GM13977 (cell line): ENCODE results near the gene RPS6KC1.

Experiments used
- DNase-seq: peaks from one replicate; pipeline ENCODE4 v3.0.0; 2012; ENCODE audit warnings: low spot score
- in situ Hi-C: fragments of 300-500 bp; cut with MboI; formaldehyde crosslinking; loops from one replicate; pipeline ENCODE4 v1.12.0; 2022; ENCODE audit warnings: low sequenced_read_pairs, low pct_unique_long_range_greater_than_20kb, mixed read lengths, inconsistent platforms; ENCODE audit not compliant: unreplicated experiment
- TF ChIP-seq, protein P1 (sequence below): IDR thresholded peaks from 2 replicates; pipeline ENCODE4 v1.5.1; 2012; ENCODE audit warnings: mild to moderate bottlenecking, control low read depth; ENCODE audit not compliant: insufficient read depth; ENCODE audit errors: extremely low read depth, missing control alignments

Gene RPS6KC1

DNA sequence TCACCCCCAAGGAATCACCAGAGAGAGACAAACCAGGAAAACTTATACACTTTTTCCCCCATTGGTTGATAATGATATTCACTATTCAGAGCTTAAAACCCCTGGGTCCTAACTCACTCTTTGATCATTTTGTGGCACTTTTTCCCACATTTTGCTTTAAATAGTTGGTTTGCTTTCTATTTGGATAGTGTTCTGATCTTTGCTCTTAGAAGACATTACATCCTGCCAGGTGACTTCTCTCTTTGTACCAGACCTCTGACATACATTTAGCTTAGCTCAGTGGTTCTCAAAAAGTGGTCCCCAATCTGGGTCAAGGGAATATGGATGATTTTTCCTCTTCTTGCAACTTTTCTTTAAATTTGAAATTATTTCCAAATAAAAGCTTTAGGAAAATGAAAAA, 228.4 kb downstream of the RPS6KC1 start:
- DNase-seq, result no peak
- TF ChIP-seq, protein P1, sequence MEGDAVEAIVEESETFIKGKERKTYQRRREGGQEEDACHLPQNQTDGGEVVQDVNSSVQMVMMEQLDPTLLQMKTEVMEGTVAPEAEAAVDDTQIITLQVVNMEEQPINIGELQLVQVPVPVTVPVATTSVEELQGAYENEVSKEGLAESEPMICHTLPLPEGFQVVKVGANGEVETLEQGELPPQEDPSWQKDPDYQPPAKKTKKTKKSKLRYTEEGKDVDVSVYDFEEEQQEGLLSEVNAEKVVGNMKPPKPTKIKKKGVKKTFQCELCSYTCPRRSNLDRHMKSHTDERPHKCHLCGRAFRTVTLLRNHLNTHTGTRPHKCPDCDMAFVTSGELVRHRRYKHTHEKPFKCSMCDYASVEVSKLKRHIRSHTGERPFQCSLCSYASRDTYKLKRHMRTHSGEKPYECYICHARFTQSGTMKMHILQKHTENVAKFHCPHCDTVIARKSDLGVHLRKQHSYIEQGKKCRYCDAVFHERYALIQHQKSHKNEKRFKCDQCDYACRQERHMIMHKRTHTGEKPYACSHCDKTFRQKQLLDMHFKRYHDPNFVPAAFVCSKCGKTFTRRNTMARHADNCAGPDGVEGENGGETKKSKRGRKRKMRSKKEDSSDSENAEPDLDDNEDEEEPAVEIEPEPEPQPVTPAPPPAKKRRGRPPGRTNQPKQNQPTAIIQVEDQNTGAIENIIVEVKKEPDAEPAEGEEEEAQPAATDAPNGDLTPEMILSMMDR, result no peak
- in situ Hi-C loops, result no loop called here

GRCh38 chr1:213281640-213282301, 230.7 kb downstream of the RPS6KC1 start:
- no peak for DNase-seq
- TF ChIP-seq, protein P1, result no peak
- in situ Hi-C loops, result no loop called here

DNA sequence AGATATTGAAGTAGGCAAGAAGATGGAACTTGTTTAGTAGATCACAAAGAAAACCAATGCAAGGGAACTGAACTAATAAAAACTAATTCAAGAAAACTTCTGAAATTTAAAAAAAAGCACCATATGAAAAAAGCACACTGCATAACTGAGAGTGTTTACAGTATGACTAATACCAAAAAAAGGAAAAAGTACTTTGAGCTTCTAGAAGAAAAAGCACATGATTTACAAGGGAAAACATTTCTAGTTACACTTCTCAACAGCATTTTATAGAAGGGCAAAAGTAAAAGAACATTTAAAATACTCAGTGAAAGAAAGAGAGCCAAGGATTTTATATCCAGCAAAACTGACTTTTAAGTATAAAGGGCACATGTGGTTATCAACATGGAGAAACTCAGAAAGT, 233.6 kb downstream of the RPS6KC1 start:
- in situ Hi-C loops, result no loop called here
- DNase-seq, result no peak
- TF ChIP-seq, protein P1, result no peak

GRCh38 chr1:213286235-213286634, 235.2 kb downstream of the RPS6KC1 start:
- TF ChIP-seq, protein P1, result no peak
- in situ Hi-C loops, result no loop called here
- no peak for DNase-seq

DNA sequence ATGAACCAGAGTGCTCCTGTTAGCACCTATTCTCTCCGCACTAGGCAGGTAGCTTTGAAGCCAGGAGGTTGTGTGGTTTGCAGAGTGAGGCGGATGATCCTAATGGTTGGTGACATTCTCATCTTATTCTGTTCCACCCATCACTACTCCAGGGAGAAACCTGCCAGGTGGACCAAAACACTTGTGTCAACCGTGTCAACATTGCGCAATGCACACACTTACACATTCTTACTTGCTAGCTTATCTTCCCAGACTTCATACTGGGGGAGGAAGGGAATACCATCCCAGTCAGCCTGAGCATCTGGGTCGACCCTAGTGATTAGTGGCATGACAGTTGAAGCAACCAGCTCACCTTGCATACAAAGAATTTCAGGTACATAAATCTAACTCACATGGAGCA, 236.9 kb downstream of the RPS6KC1 start:
- DNase-seq, result no peak
- in situ Hi-C loops, result no loop called here
- TF ChIP-seq, protein P1, result no peak

DNA sequence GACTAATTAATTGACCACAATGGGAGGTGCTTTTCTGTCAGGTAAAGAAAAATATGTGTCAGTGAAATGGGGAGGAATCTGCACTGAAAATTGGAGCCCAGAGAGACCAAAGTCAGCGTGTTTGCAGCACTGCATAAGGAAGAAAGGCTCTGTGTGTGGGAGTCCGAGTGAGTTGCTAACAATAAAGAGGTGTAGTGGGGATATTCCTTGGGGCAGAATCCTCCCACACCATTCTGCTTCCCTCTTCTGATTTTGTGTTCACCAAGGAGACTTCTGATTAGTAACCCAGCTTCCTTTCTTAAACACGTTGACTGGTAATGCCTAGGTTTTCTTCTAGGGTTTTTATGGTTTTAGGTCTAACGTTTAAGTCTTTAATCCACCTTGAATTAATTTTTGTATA, 240.5 kb downstream of the RPS6KC1 start:
- DNase-seq, result no peak
- in situ Hi-C loops, result no loop called here
- TF ChIP-seq, protein P1, result no peak
